Stimulated activated CD8-positive, alpha-beta memory T cell treated with anti-CD3 and anti-CD28 coated beads, Interleukin-15, amount 100 ng/mL, for 4 hours (primary cell): ENCODE data around the gene PLS1.

ENCODE experiments used
- DNase-seq, 2 donors: peaks; one replicate each; pipeline ENCODE4 v3.0.0-alpha.2; 2020; ENCODE audit warnings: low read depth in 2 of 2

Gene PLS1

GRCh38 chr3:142641504-142641903 is 45.3 kb downstream of the PLS1 start:
- DNase-seq, result no peak

- no peak for DNase-seq
Measured at GRCh38 chr3:142642956-142643355, 46.8 kb downstream of the PLS1 start.

GRCh38 chr3:142644502-142644901 is 48.3 kb downstream of the PLS1 start:
- no peak for DNase-seq

GRCh38 chr3:142645236-142645793 is 49.1 kb downstream of the PLS1 start:
- no peak for DNase-seq

GRCh38 chr3:142646020-142646785 is 50.0 kb downstream of the PLS1 start:
- DNase-seq, result no peak

GRCh38 chr3:142647856-142648255 is 51.7 kb downstream of the PLS1 start:
- DNase-seq, result no peak

- DNase-seq, result no peak
Measured at GRCh38 chr3:142648950-142649349, 52.8 kb downstream of the PLS1 start.

- DNase-seq, result no peak
Measured at GRCh38 chr3:142650001-142650693, 54.0 kb downstream of the PLS1 start.

- DNase-seq, result no peak
Measured at GRCh38 chr3:142651711-142652110, 55.5 kb downstream of the PLS1 start.

- no peak for DNase-seq
Measured at GRCh38 chr3:142652826-142653292, 56.7 kb downstream of the PLS1 start.

- DNase-seq, result no peak
Measured at GRCh38 chr3:142656575-142656974, 60.4 kb downstream of the PLS1 start.

- DNase-seq, result no peak
Measured at GRCh38 chr3:142657033-142657432, 60.8 kb downstream of the PLS1 start.

- DNase-seq, result no peak
Measured at GRCh38 chr3:142660383-142660782, 64.2 kb downstream of the PLS1 start.

- no peak for DNase-seq
Measured at GRCh38 chr3:142660893-142661292, 64.7 kb downstream of the PLS1 start.

- DNase-seq, result no peak
Measured at GRCh38 chr3:142663865-142664264, 67.7 kb downstream of the PLS1 start.

GRCh38 chr3:142664311-142664710 is 68.1 kb downstream of the PLS1 start:
- DNase-seq, result no peak

GRCh38 chr3:142664819-142665218 is 68.6 kb downstream of the PLS1 start:
- DNase-seq, result no peak

GRCh38 chr3:142670120-142670519 is 73.9 kb downstream of the PLS1 start:
- no peak for DNase-seq

GRCh38 chr3:142676151-142676550 is 80.0 kb downstream of the PLS1 start:
- DNase-seq, result no peak

GRCh38 chr3:142680710-142681109 is 84.5 kb downstream of the PLS1 start:
- DNase-seq, result no peak

GRCh38 chr3:142690613-142691012 is 94.4 kb downstream of the PLS1 start:
- no peak for DNase-seq

- DNase-seq, result no peak
Measured at GRCh38 chr3:142691527-142691926, 95.3 kb downstream of the PLS1 start.
